ENCODE data around the gene OTP. TPM values are rescaled to one million over a fixed set of nuclear protein-coding genes. Genes with fewer than 3 reads are reported as not detected.

OTP gene
- not detected for total RNA-seq
- long read RNA-seq = 0 reads

DNA sequence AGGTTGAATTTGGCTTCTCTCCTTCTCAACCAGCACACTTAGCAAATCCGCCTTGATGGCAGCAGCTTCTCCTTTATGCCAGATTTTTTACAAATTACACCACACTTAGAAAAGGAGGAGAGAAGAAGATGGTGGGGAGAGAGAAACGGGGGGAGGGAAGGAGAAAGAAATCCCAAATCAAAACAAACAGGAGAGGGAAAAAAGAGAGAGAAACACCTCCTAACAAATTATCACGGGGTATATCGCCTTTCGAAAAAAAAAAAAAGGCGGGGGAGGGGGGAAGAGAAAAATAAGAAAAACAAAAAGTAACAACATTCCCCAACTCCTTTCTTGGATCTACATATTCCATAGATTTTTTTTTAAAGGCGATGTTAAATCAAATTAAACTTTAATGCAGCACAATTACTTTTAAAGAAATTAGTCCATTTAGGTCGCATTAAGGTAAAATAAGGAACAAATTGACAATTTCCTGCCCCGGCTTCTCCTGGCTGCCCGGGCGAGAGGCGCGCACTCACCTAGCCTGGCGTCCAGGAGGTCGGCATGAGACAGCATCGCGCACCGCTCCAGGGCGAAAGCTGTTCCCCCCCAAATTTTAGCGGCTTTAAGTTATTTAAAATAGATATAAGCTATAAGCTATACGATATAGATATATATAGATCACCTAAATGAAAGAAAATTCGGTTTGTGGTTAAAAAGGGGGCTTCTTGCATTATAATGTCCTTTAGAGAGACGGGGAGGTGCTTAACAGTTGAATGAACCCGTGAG, at the start of gene OTP:
TSS of gene OTP (minus strand) at position 716 of the 765 bp plus-strand sequence. CDS start at position 552, 164 bp downstream.
- TF ChIP-seq, protein P1, sequence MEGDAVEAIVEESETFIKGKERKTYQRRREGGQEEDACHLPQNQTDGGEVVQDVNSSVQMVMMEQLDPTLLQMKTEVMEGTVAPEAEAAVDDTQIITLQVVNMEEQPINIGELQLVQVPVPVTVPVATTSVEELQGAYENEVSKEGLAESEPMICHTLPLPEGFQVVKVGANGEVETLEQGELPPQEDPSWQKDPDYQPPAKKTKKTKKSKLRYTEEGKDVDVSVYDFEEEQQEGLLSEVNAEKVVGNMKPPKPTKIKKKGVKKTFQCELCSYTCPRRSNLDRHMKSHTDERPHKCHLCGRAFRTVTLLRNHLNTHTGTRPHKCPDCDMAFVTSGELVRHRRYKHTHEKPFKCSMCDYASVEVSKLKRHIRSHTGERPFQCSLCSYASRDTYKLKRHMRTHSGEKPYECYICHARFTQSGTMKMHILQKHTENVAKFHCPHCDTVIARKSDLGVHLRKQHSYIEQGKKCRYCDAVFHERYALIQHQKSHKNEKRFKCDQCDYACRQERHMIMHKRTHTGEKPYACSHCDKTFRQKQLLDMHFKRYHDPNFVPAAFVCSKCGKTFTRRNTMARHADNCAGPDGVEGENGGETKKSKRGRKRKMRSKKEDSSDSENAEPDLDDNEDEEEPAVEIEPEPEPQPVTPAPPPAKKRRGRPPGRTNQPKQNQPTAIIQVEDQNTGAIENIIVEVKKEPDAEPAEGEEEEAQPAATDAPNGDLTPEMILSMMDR (IDR thresholded peaks at IDR 0.05; ENCODE audit: borderline replicate concordance) = no peak
- intact Hi-C loops (cut with micrococcal nuclease) = no loop called here
- Histone ChIP-seq H3K4me3 (no peak within 1 kb of the TSS), H3K36me3 (no peaks in the 10 kb centered on the region), H3K4me1 (peaks cover 35% of the 10 kb centered on the region), H3K9me3 (replicated peaks) (no peaks in the 10 kb centered on the region), H3K27ac (replicated peaks) (no peak within 1 kb of the TSS), H3K27me3 (ENCODE audit: low read depth) (peaks cover 100% of the 10 kb centered on the region)
- DNase-seq = no peak

DNA sequence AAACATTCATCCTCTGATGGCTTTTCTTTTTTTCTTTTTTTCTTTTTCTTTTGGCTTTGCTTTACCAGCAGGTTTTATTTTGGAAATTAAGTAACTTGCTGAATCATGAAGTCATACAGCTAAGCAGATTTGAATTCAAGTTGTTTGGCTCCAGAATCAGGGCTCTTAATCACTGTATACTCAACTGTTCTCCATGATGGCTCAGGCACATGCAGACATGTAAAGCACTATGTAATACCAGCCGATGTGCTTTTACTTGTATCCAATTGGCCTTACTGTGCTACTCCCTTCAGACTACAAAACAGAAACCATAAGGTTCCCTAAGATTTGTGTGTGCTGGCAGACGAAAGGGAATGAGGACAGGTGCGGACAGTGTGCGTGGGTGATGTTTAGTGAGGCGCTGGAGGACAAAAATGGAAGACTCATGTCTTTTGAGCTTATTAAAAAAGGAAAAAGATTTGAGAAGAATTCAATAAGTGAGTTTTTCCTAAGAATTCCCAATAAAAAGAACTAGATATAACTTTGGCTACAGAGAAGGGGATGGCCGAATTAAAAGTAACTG, 44.7 kb upstream of the OTP start:
- no peak overlapping the region for H3K27ac ChIP-seq (replicated peaks)

DNA sequence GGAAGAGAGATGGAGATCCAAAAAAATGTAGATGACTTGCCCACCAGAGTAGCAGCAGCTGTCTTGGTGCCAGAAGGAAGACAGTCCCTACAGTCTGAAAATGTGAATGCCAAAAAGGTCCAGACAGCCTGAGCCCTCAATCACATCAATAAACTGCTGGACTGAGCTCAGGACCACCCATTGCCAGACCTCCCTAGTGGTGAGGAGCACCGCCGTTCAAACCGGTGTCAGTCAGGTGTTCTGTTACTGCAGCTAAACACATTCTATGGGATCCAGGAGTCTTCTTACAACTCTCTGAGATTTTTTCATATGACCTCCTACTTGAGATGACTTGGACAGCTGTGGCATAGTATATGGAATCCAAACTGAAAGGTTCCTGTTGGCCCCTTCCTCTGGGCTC, 32.0 kb upstream of the OTP start:
- no peak overlapping the region for H3K4me3 ChIP-seq
- no peaks in the 10 kb centered on the region for H3K36me3 ChIP-seq
- DNase-seq = no peak
- H3K9me3 ChIP-seq (replicated peaks) = peaks cover 11% of the 10 kb centered on the region
- TF ChIP-seq, protein P1 (IDR thresholded peaks at IDR 0.05; ENCODE audit: borderline replicate concordance) = no peak
- H3K27me3 ChIP-seq (ENCODE audit: low read depth) = peaks cover 85% of the 10 kb centered on the region
- intact Hi-C loops (cut with micrococcal nuclease) = no loop called here
- H3K4me1 ChIP-seq = no peaks in the 10 kb centered on the region
- no peak overlapping the region for H3K27ac ChIP-seq (replicated peaks)

More for the DNA sequence above, 44.7 kb upstream of the OTP start:
- peaks cover 4% of the 10 kb centered on the region for H3K36me3 ChIP-seq
- H3K9me3 ChIP-seq (replicated peaks) = no peaks in the 10 kb centered on the region
- no peaks in the 10 kb centered on the region for H3K27me3 ChIP-seq (ENCODE audit: low read depth)
- TF ChIP-seq, protein P1 (IDR thresholded peaks at IDR 0.05; ENCODE audit: borderline replicate concordance) = no peak
- intact Hi-C loops (cut with micrococcal nuclease) = no loop called here
- H3K4me1 ChIP-seq = no peaks in the 10 kb centered on the region
- no peak overlapping the region for H3K4me3 ChIP-seq
- no peak for DNase-seq

DNA sequence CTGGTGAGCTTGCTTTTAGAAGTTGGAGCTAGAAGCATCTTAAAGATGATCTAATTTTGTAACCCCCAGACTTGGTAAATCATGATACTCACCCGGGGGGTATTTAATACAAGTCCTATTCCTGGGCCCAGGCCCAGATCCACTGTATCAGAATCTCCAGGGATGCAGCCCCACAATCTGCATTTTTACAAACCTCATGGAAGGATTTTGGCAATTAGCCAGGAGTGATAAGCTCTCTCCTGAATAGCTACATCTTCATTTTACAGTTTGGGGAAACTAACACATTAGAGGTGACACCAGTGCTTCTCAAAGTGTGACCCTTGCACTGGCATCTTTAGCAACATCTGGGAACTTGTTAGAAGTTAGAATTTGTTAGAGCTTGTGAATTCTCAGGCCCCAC, 31.2 kb upstream of the OTP start:
- Histone ChIP-seq H3K4me3 (no peak overlapping the region), H3K27me3 (ENCODE audit: low read depth) (peaks cover 93% of the 10 kb centered on the region), H3K36me3 (no peaks in the 10 kb centered on the region), H3K4me1 (no peaks in the 10 kb centered on the region), H3K27ac (replicated peaks) (no peak overlapping the region), H3K9me3 (replicated peaks) (peaks cover 2% of the 10 kb centered on the region)
- intact Hi-C loops (cut with micrococcal nuclease) = no loop called here
- TF ChIP-seq, protein P1 (IDR thresholded peaks at IDR 0.05; ENCODE audit: borderline replicate concordance) = no peak
- DNase-seq = no peak

DNA sequence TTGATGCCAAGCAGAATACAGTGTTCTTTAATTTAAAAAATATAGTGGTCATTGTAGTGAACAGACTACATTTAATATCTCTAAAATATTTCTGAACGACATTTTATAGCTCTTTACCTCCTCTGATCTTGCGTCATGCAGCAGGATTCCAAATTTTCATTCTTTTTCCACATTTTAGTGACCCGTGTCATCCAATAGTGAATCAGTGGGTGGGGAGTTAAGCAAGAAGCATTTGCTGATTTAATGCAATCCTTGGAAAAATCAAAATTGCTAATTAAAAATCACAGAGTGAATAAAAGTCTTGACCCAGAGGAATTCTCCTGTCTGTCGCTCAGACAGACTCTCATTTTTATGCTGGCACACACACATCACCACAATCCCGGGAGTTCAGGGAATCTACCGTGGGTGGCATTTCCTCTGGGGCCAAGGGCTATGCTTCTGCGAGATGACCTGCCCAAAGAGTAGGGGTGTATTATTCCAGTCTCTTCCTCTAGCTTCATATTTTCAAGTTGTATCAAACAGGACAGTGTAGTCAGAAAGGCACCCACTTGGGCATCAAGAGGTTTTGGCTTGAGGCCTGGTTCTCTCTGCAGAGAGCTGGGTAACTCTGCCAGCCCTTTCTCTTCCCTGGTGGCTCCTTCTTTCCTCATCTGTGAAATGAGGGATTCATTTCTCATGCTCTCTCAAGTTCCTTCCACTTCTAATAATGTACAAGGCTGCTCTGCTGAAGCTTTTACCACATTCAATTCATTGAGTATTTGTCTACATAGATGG, 24.8 kb upstream of the OTP start:
- no peak overlapping the region for H3K27ac ChIP-seq (replicated peaks)
- DNase-seq = no peak
- no peaks in the 10 kb centered on the region for H3K4me1 ChIP-seq
- peaks cover 84% of the 10 kb centered on the region for H3K27me3 ChIP-seq (ENCODE audit: low read depth)
- H3K36me3 ChIP-seq = no peaks in the 10 kb centered on the region
- no peaks in the 10 kb centered on the region for H3K9me3 ChIP-seq (replicated peaks)
- TF ChIP-seq, protein P1 (IDR thresholded peaks at IDR 0.05; ENCODE audit: borderline replicate concordance) = no peak
- intact Hi-C loops (cut with micrococcal nuclease) = no loop called here
- H3K4me3 ChIP-seq = no peak overlapping the region

Data from left ventricle myocardium inferior (tissue), 1 donor.